ENCODE results near the gene EIF4E2.

Gene EIF4E2

DNA sequence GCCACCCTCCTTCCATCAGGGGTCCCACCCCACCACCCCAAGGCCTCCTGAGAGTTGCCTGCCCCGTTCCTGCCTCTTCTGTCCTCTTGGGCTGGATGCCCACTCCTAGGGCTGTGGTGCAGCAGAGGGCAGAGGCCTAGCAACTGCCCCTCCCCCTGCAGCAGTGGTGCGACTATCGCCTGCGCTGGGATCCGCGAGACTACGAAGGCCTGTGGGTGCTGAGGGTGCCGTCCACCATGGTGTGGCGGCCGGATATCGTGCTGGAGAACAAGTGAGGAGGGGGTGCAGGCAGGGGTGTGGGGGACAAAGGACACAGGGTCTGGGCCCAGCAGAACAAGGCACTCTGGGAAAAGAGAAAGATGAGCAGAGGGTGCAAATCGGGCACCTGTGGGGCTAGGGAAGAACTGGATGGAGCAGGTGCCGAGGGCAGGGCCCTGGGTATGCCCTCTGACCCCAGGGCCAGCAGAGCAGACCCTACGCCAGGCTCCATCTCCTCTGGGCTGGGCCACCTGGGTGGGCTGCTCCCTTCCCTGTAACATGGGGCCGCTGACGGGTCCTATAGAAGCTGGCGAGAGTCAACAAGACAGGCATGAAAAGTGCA lies 9.9 kb upstream of the EIF4E2 start:
- TF ChIP-seq RAD21 (IDR thresholded peaks at IDR 0.05; ENCODE audit: low read depth) (no peak), TCF12 (IDR thresholded peaks at IDR 0.05; ENCODE audit: low read depth) (no peak), CREB1 (IDR thresholded peaks at IDR 0.05; ENCODE audit: low read depth) (no peak), EGR1 (IDR thresholded peaks at IDR 0.05) (no peak), ZBTB7A (IDR thresholded peaks at IDR 0.05; ENCODE audit: low read depth) (no peak), TEAD4 (IDR thresholded peaks at IDR 0.05) (no peak), FOXM1 (IDR thresholded peaks at IDR 0.05; ENCODE audit: borderline replicate concordance, low read depth) (no peak), YY1 (IDR thresholded peaks at IDR 0.05; ENCODE audit: low read depth) (no peak), CEBPB (IDR thresholded peaks at IDR 0.05) (no peak), NFIC (IDR thresholded peaks at IDR 0.05) (no peak), EP300 (IDR thresholded peaks at IDR 0.05; ENCODE audit: borderline replicate concordance) (no peak), USF1 (IDR thresholded peaks at IDR 0.05) (no peak), TAF1 (IDR thresholded peaks at IDR 0.05; ENCODE audit: low read depth) (no peak)
- TF ChIP-seq, protein P1, sequence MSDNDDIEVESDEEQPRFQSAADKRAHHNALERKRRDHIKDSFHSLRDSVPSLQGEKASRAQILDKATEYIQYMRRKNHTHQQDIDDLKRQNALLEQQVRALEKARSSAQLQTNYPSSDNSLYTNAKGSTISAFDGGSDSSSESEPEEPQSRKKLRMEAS (IDR thresholded peaks at IDR 0.05): no peak
- TF ChIP-seq, protein P2, sequence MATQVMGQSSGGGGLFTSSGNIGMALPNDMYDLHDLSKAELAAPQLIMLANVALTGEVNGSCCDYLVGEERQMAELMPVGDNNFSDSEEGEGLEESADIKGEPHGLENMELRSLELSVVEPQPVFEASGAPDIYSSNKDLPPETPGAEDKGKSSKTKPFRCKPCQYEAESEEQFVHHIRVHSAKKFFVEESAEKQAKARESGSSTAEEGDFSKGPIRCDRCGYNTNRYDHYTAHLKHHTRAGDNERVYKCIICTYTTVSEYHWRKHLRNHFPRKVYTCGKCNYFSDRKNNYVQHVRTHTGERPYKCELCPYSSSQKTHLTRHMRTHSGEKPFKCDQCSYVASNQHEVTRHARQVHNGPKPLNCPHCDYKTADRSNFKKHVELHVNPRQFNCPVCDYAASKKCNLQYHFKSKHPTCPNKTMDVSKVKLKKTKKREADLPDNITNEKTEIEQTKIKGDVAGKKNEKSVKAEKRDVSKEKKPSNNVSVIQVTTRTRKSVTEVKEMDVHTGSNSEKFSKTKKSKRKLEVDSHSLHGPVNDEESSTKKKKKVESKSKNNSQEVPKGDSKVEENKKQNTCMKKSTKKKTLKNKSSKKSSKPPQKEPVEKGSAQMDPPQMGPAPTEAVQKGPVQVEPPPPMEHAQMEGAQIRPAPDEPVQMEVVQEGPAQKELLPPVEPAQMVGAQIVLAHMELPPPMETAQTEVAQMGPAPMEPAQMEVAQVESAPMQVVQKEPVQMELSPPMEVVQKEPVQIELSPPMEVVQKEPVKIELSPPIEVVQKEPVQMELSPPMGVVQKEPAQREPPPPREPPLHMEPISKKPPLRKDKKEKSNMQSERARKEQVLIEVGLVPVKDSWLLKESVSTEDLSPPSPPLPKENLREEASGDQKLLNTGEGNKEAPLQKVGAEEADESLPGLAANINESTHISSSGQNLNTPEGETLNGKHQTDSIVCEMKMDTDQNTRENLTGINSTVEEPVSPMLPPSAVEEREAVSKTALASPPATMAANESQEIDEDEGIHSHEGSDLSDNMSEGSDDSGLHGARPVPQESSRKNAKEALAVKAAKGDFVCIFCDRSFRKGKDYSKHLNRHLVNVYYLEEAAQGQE (IDR thresholded peaks at IDR 0.05; ENCODE audit: low read depth): no peak

DNA sequence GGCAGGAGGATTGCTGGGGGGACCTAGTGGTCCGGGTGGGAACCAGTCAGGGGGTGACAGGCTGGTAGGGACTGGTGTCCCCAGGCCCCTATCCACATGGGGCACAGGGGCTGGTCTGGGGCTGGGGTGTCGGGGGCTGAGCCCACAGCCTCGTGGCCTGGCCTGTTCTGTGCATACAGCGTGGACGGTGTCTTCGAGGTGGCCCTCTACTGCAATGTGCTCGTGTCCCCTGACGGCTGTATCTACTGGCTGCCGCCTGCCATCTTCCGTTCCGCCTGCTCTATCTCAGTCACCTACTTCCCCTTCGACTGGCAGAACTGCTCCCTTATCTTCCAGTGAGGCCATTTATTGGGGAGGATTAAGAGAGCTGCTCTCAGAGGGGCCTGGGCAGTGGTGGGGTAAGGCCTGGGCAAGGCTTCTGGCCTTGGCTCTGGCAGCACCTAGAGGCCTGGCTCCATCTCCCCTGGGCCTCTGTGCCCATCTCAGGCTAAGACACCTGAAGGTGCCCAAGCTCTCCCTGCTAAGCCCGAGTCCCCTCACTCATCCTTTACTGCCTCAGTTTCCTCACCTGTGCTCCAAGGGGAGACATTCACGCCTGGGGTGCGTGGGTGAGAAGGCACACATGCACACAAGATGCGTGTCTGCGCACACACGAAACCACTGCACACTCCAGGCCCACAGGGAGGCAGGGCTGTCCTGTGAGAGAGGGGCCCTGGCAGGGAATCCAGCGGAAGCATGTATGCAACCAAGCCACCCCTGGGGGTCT lies 9.1 kb upstream of the EIF4E2 start:
- no peak for TF ChIP-seq TEAD4 (IDR thresholded peaks at IDR 0.05)
- TF ChIP-seq USF1 (IDR thresholded peaks at IDR 0.05): no peak
- no peak for TF ChIP-seq EP300 (IDR thresholded peaks at IDR 0.05; ENCODE audit: borderline replicate concordance)
- TF ChIP-seq FOXM1 (IDR thresholded peaks at IDR 0.05; ENCODE audit: borderline replicate concordance, low read depth): no peak
- TF ChIP-seq, protein P1 (IDR thresholded peaks at IDR 0.05): no peak
- no peak for TF ChIP-seq ZBTB7A (IDR thresholded peaks at IDR 0.05; ENCODE audit: low read depth)
- TF ChIP-seq EGR1 (IDR thresholded peaks at IDR 0.05): no peak
- no peak for TF ChIP-seq RAD21 (IDR thresholded peaks at IDR 0.05; ENCODE audit: low read depth)
- no peak for TF ChIP-seq CREB1 (IDR thresholded peaks at IDR 0.05; ENCODE audit: low read depth)
- TF ChIP-seq, protein P2 (IDR thresholded peaks at IDR 0.05; ENCODE audit: low read depth): no peak
- no peak for TF ChIP-seq YY1 (IDR thresholded peaks at IDR 0.05; ENCODE audit: low read depth)
- no peak for TF ChIP-seq TAF1 (IDR thresholded peaks at IDR 0.05; ENCODE audit: low read depth)
- no peak for TF ChIP-seq CEBPB (IDR thresholded peaks at IDR 0.05)
- TF ChIP-seq NFIC (IDR thresholded peaks at IDR 0.05): no peak

DNA sequence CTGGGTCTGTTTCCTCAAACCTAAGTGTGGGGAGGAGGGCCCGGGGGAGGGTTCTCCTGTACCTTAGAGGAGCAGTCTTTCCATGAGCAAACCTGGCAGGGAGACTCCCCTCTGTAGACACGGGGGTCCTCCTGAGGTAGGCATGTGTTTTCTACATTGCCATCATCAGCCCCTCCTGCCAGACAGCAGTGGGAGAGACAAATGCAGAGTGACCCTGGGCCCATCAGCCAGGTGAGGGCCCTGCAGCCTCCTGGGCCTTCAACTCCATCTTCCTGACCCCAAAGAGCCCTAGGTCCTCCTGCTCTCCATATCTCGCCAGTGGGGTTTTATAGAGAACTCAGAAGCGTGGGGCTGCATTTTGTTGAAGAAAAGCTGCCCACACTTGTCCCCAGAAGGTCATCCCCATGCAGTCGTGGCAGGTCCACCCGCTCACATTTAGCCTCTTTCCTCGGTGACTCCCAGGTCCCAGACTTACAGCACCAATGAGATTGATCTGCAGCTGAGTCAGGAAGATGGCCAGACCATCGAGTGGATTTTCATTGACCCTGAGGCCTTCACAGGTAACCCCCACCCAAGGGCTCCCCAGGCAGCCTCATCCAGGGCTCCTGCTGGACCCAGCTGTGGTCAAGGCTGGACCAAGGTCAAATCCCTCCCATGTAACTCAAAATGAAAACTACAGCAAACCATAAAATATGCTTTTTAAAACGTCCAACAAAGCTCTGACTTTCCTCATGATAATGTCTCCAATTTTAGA lies 8.4 kb upstream of the EIF4E2 start:
- TF ChIP-seq, protein P2 (IDR thresholded peaks at IDR 0.05; ENCODE audit: low read depth): no peak
- TF ChIP-seq TCF12 (IDR thresholded peaks at IDR 0.05; ENCODE audit: low read depth) (no peak), EP300 (IDR thresholded peaks at IDR 0.05; ENCODE audit: borderline replicate concordance) (no peak), EGR1 (IDR thresholded peaks at IDR 0.05) (no peak), YY1 (IDR thresholded peaks at IDR 0.05; ENCODE audit: low read depth) (no peak), NFIC (IDR thresholded peaks at IDR 0.05) (no peak), CREB1 (IDR thresholded peaks at IDR 0.05; ENCODE audit: low read depth) (no peak), TEAD4 (IDR thresholded peaks at IDR 0.05) (no peak)

Measured in Ishikawa (cell line).